GM21526 (cell line): ENCODE results near the gene RPL4.
"Not testable (repeated sequence)": the region's sequence is repeated elsewhere in the genome, so short reads cannot be mapped to it uniquely, and the experiment has no call there.

ENCODE experiments used
- ATAC-seq: cut with Tn5 transposase; IDR thresholded peaks from one replicate; pipeline ENCODE4 v1.9.1; 2021; ENCODE audit warnings: moderate library complexity; ENCODE audit not compliant: unreplicated experiment, low FRiP score

The RPL4 gene

DNA sequence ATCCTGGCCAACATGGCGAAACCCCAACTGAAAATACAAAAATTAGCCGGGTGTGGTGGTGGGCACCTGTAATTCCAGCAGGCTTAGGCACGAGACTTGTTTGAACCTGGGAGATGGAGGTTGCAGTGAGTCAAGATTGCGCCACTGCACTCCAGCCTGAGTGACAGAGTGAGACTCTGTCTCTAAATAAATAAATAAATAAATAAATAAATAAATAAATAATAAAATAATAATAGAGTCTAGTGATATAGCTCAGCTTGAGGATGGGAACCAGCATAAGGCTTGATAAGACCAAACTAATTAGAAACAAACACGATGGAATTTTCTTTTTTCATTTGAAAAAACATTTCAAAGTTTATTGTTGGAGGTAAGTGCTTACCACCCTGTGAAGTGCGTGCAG lies 43.4 kb downstream of the RPL4 start:
- ATAC-seq: not testable (repeated sequence)

- no peak for ATAC-seq
These were observed 44.6 kb downstream of the RPL4 start for GRCh38 chr15:66459818-66460615.

- ATAC-seq: no peak
These were observed 48.4 kb downstream of the RPL4 start for GRCh38 chr15:66456211-66456610.

GRCh38 chr15:66454143-66454542 lies 50.5 kb downstream of the RPL4 start:
- no peak for ATAC-seq

- ATAC-seq: no peak
These were observed 51.6 kb downstream of the RPL4 start for GRCh38 chr15:66452971-66453580.

GRCh38 chr15:66452420-66452819 lies 52.2 kb downstream of the RPL4 start:
- ATAC-seq: no peak
